Stimulated activated CD4-positive, alpha-beta T cell treated with anti-CD3 and anti-CD28 coated beads, TNF-alpha, amount 100 ng/mL, for 24 hours (primary cell): ENCODE data around the gene TIPIN.
"Not testable (repeated sequence)": the region's sequence is repeated elsewhere in the genome, so short reads cannot be mapped to it uniquely, and the experiment has no call there.

Experiments used
- DNase-seq, 3 experiments: peaks; one replicate each; pipeline ENCODE4 v3.0.0-alpha.2; 2020; ENCODE audit warnings: low read depth in 3 of 3

The TIPIN gene

GRCh38 chr15:66386204-66387123 lies 30.0 kb upstream of the TIPIN start, which contains the start of gene MAP2K1:
TSS of gene MAP2K1 (plus strand) at chr15:66386912. CDS start at chr15:66387348, 436 bp downstream.
- DNase-seq, result peak; percentile 98

- not testable (repeated sequence) for DNase-seq
These were observed 24.9 kb upstream of the TIPIN start for GRCh38 chr15:66381376-66381775.

- DNase-seq, result no peak
These were observed 22.4 kb upstream of the TIPIN start for GRCh38 chr15:66378814-66379430.

GRCh38 chr15:66374179-66374578 lies 17.7 kb upstream of the TIPIN start:
- no peak for DNase-seq

GRCh38 chr15:66369773-66370651 lies 13.5 kb upstream of the TIPIN start:
- peak in 1 of 3 experiments; percentile 11 for DNase-seq

GRCh38 chr15:66364944-66365528 lies 8.6 kb upstream of the TIPIN start:
- no peak for DNase-seq

- DNase-seq, result no peak
These were observed 6.3 kb upstream of the TIPIN start for GRCh38 chr15:66362776-66363175.

GRCh38 chr15:66361745-66362460 lies 5.4 kb upstream of the TIPIN start:
- not testable (repeated sequence) for DNase-seq

- DNase-seq, result no peak
These were observed 3.3 kb upstream of the TIPIN start for GRCh38 chr15:66359740-66360139.

GRCh38 chr15:66356077-66356358 lies 467 bp downstream of the TIPIN start:
- no peak for DNase-seq

- DNase-seq, result not testable (repeated sequence)
These were observed 8.0 kb downstream of the TIPIN start for GRCh38 chr15:66348530-66348929.

GRCh38 chr15:66328771-66329170 lies 27.7 kb downstream of the TIPIN start:
- no peak for DNase-seq

- DNase-seq, result no peak
These were observed 28.7 kb downstream of the TIPIN start for GRCh38 chr15:66327736-66328135.

- no peak for DNase-seq
These were observed 30.4 kb downstream of the TIPIN start for GRCh38 chr15:66326051-66326450.

GRCh38 chr15:66323312-66323928 lies 33.1 kb downstream of the TIPIN start:
- no peak for DNase-seq

- DNase-seq, result no peak
These were observed 44.3 kb downstream of the TIPIN start for GRCh38 chr15:66312144-66312543.

- DNase-seq, result no peak
These were observed 45.7 kb downstream of the TIPIN start for GRCh38 chr15:66310786-66311185.

GRCh38 chr15:66309828-66310227 lies 46.7 kb downstream of the TIPIN start:
- DNase-seq, result no peak

GRCh38 chr15:66308531-66308930 lies 48.0 kb downstream of the TIPIN start:
- no peak for DNase-seq

GRCh38 chr15:66306381-66306780 lies 50.1 kb downstream of the TIPIN start:
- no peak for DNase-seq

- not testable (repeated sequence) for DNase-seq
These were observed 52.1 kb downstream of the TIPIN start for GRCh38 chr15:66304425-66304824.
